ENCODE measurements around the gene LSAMP.

DNA sequence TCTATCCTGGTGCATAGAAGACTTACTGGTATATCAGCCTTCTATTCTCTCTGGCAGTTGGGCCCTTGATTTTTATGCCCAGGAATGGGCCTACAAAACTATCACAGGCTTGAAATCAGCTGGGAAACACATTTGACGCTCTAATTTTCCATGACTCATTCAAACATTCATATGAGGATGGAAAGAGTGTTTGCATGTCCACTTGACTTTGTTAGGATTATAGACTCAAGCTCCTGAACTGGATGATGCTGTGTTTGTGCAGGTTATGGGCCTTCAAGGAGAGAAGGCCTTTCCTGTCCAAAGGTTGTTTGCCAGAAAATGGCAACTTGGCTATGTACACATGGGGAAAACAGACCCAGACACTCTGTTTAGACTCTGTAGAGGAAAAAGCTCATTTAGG lies 602.1 kb downstream of the LSAMP start:
- TF ChIP-seq, protein P1, sequence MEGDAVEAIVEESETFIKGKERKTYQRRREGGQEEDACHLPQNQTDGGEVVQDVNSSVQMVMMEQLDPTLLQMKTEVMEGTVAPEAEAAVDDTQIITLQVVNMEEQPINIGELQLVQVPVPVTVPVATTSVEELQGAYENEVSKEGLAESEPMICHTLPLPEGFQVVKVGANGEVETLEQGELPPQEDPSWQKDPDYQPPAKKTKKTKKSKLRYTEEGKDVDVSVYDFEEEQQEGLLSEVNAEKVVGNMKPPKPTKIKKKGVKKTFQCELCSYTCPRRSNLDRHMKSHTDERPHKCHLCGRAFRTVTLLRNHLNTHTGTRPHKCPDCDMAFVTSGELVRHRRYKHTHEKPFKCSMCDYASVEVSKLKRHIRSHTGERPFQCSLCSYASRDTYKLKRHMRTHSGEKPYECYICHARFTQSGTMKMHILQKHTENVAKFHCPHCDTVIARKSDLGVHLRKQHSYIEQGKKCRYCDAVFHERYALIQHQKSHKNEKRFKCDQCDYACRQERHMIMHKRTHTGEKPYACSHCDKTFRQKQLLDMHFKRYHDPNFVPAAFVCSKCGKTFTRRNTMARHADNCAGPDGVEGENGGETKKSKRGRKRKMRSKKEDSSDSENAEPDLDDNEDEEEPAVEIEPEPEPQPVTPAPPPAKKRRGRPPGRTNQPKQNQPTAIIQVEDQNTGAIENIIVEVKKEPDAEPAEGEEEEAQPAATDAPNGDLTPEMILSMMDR (IDR thresholded peaks at IDR 0.05): no peak
- TF ChIP-seq POLR2A (IDR thresholded peaks at IDR 0.05): no peak

Measured in sigmoid colon (tissue), 3 donors.